Measurements from ENCODE around the gene SLC6A13. TPM values are rescaled to one million over a fixed set of nuclear protein-coding genes. Genes with fewer than 3 reads are reported as not detected.

The SLC6A13 gene
- total RNA-seq, 4 donors from 2014 or later = 0.46 to 1.2 TPM; not detected in 2

- intact Hi-C loops (cut with DNase I; ENCODE audit: low total_unique reads) = no loop called here
- Histone ChIP-seq H3K9me3 (no peaks in the 10 kb centered on the region), H3K4me3 (no peak overlapping the region), H3K36me3 (no peaks in the 10 kb centered on the region), H3K4me1 (no peaks in the 10 kb centered on the region), H3K27ac (no peak overlapping the region), H3K27me3 (no peaks in the 10 kb centered on the region)
- TF ChIP-seq POLR2A (IDR thresholded peaks at IDR 0.05) (no peak), CTCF (IDR thresholded peaks at IDR 0.05) (no peak)
- no peak for DNase-seq
These were observed 15.4 kb downstream of the SLC6A13 start for GRCh38 chr12:247271-247670.

GRCh38 chr12:243381-243780 lies 19.3 kb downstream of the SLC6A13 start:
- no peak for DNase-seq
- no peaks in the 10 kb centered on the region for H3K36me3 ChIP-seq
- no peak overlapping the region for H3K4me3 ChIP-seq
- no peak overlapping the region for H3K27ac ChIP-seq
- H3K9me3 ChIP-seq = no peaks in the 10 kb centered on the region
- no peak for TF ChIP-seq POLR2A (IDR thresholded peaks at IDR 0.05)
- intact Hi-C loops (cut with DNase I; ENCODE audit: low total_unique reads) = no loop called here
- no peaks in the 10 kb centered on the region for H3K4me1 ChIP-seq
- no peaks in the 10 kb centered on the region for H3K27me3 ChIP-seq

- Histone ChIP-seq H3K4me1 (no peaks in the 10 kb centered on the region), H3K36me3 (no peaks in the 10 kb centered on the region), H3K27ac (no peak overlapping the region), H3K4me3 (no peak overlapping the region), H3K9me3 (no peaks in the 10 kb centered on the region), H3K27me3 (no peaks in the 10 kb centered on the region)
- no peak for DNase-seq
- TF ChIP-seq CTCF (IDR thresholded peaks at IDR 0.05) (no peak), POLR2A (IDR thresholded peaks at IDR 0.05) (no peak)
- intact Hi-C loops (cut with DNase I; ENCODE audit: low total_unique reads) = no loop called here
These were observed 20.1 kb downstream of the SLC6A13 start for GRCh38 chr12:242496-242895.

- Histone ChIP-seq H3K4me3 (no peak overlapping the region), H3K36me3 (no peaks in the 10 kb centered on the region), H3K27me3 (no peaks in the 10 kb centered on the region), H3K9me3 (no peaks in the 10 kb centered on the region), H3K27ac (no peak overlapping the region), H3K4me1 (no peaks in the 10 kb centered on the region)
- intact Hi-C loops (cut with DNase I; ENCODE audit: low total_unique reads) = no loop called here
- no peak for TF ChIP-seq CTCF (IDR thresholded peaks at IDR 0.05)
- no peak for TF ChIP-seq POLR2A (IDR thresholded peaks at IDR 0.05)
- no peak for DNase-seq
These were observed 21.4 kb downstream of the SLC6A13 start for GRCh38 chr12:241266-241665.

GRCh38 chr12:240566-240965 lies 22.1 kb downstream of the SLC6A13 start:
- Histone ChIP-seq H3K36me3 (no peaks in the 10 kb centered on the region), H3K27me3 (no peaks in the 10 kb centered on the region), H3K4me1 (no peaks in the 10 kb centered on the region), H3K27ac (no peak overlapping the region), H3K9me3 (no peaks in the 10 kb centered on the region), H3K4me3 (no peak overlapping the region)
- intact Hi-C loops (cut with DNase I; ENCODE audit: low total_unique reads) = no loop called here
- no peak for DNase-seq
- TF ChIP-seq POLR2A (IDR thresholded peaks at IDR 0.05) (no peak), CTCF (IDR thresholded peaks at IDR 0.05) (no peak)

GRCh38 chr12:238736-239398 lies 23.8 kb downstream of the SLC6A13 start:
- H3K4me1 ChIP-seq = no peaks in the 10 kb centered on the region
- H3K4me3 ChIP-seq = no peak overlapping the region
- DNase-seq = peak in 1 of 2 donors; percentile 4
- H3K9me3 ChIP-seq = peaks cover 0 to 4% of the 10 kb centered on the region in 2 donors
- TF ChIP-seq CTCF (IDR thresholded peaks at IDR 0.05) = no peak
- TF ChIP-seq POLR2A (IDR thresholded peaks at IDR 0.05) = no peak
- H3K36me3 ChIP-seq = no peaks in the 10 kb centered on the region
- H3K27ac ChIP-seq = no peak overlapping the region
- H3K27me3 ChIP-seq = no peaks in the 10 kb centered on the region
- intact Hi-C loops (cut with DNase I; ENCODE audit: low total_unique reads) = no loop called here

All from uterus (tissue), 4 donors.